Lung microvascular endothelial cell (primary cell): ENCODE data around the gene DSPP. TPM values are rescaled to one million over a fixed set of nuclear protein-coding genes. Genes with fewer than 3 reads are reported as not detected.

Experiments used
- DNase-seq, 2 donors: peaks; one replicate each; pipeline versions ENCODE4 v3.0.0 to v3.0.0-alpha.2; 2010; ENCODE audit warnings: low read depth in 2 of 2
- total RNA-seq: library from RNA; depleted of rRNA; stranded (reverse); fragments of >200 nt; gene quantifications from 2 replicates; pipeline ENCODE4 v1.2.1, GENCODE V29; 2014

Gene DSPP
- total RNA-seq, 1 donor from 2014 or later, result not detected

GRCh38 chr4:87631668-87632067, 23.3 kb downstream of the DSPP start:
- no peak for DNase-seq

GRCh38 chr4:87632469-87632868, 24.1 kb downstream of the DSPP start:
- DNase-seq, result peak in 1 of 2 donors; percentile 1

- peak; percentile 40 to 44 for DNase-seq
Measured at GRCh38 chr4:87633243-87633642, 24.9 kb downstream of the DSPP start.

- DNase-seq, result no peak
Measured at GRCh38 chr4:87644286-87644685, 36.0 kb downstream of the DSPP start.

GRCh38 chr4:87649980-87650379, 41.7 kb downstream of the DSPP start, which contains the start of gene DMP1:
Gene DMP1, plus strand, starts transcription at chr4:87650280. Its CDS starts 6,213 bp downstream, at chr4:87656493.
- no peak for DNase-seq

- no peak for DNase-seq
Measured at GRCh38 chr4:87650938-87651337, 42.6 kb downstream of the DSPP start.

GRCh38 chr4:87651941-87652340, 43.6 kb downstream of the DSPP start:
- no peak for DNase-seq

- no peak for DNase-seq
Measured at GRCh38 chr4:87654487-87655044, 46.2 kb downstream of the DSPP start.

- peak; percentile 57 to 89 for DNase-seq
Measured at GRCh38 chr4:87657525-87657924, 49.2 kb downstream of the DSPP start.

GRCh38 chr4:87659247-87659931, 51.1 kb downstream of the DSPP start:
- peak in 1 of 2 donors; percentile 4 for DNase-seq

- no peak for DNase-seq
Measured at GRCh38 chr4:87662871-87663270, 54.5 kb downstream of the DSPP start.

Other genes starting within 250 kb of the DSPP start
- 31.2 and 35.5 TPM in 2 replicates for gene HSD17B11, start 217.3 kb upstream of the DSPP start, total RNA-seq
- 10.9 and 14.1 TPM in 2 replicates for gene NUDT9, start 186.0 kb upstream of the DSPP start, total RNA-seq
- gene SPARCL1, start 79.2 kb upstream of the DSPP start, total RNA-seq, result 1.1 and 4.2 TPM in 2 replicates
- not detected in 2 replicates for gene DMP1, start 41.8 kb downstream of the DSPP start, total RNA-seq
- not detected in 2 replicates for gene IBSP, start 191.0 kb downstream of the DSPP start, total RNA-seq
- gene MEPE, start 224.4 kb downstream of the DSPP start, total RNA-seq, result not detected in 2 replicates